Right renal pelvis (tissue), 4 donors: Measurements from ENCODE around the gene MTMR3. TPM values are rescaled to one million over a fixed set of nuclear protein-coding genes. Genes with fewer than 3 reads are reported as not detected.
"Not testable (repeated sequence)": the region's sequence is repeated elsewhere in the genome, so short reads cannot be mapped to it uniquely, and the experiment has no call there.

Source experiments
- DNase-seq, 4 donors: peaks; one replicate each; pipeline ENCODE4 v3.0.0-alpha.2; 2013; ENCODE audit warnings: low read depth in 4 of 4, low spot score in 3 of 4, missing footprints in 1 of 4
- polyA plus RNA-seq, 4 donors: library from polyadenylated mRNA; unstranded; fragments of 120-200 nt; gene quantifications; one replicate each; pipeline ENCODE4 v1.2.1, GENCODE V29; 2013; ENCODE audit not compliant: insufficient read length in 4 of 4

The MTMR3 gene
- polyA plus RNA-seq, 4 donors = 30.9 to 41.6 (median 36.2) TPM

GRCh38 chr22:30044369-30044768 is 161.4 kb downstream of the MTMR3 start:
- no peak for DNase-seq

GRCh38 chr22:30044881-30045493 is 162.0 kb downstream of the MTMR3 start:
- DNase-seq = no peak

GRCh38 chr22:30045494-30045887 is 162.5 kb downstream of the MTMR3 start:
- no peak for DNase-seq

GRCh38 chr22:30045901-30046715 is 163.1 kb downstream of the MTMR3 start:
- no peak for DNase-seq

GRCh38 chr22:30046716-30047363 is 163.9 kb downstream of the MTMR3 start:
- no peak for DNase-seq

GRCh38 chr22:30047364-30047738 is 164.4 kb downstream of the MTMR3 start:
- DNase-seq = no peak

GRCh38 chr22:30048681-30049080 is 165.7 kb downstream of the MTMR3 start:
- DNase-seq = no peak

- DNase-seq = no peak
These were observed 171.2 kb downstream of the MTMR3 start for GRCh38 chr22:30054067-30054763.

GRCh38 chr22:30054764-30055069 is 171.7 kb downstream of the MTMR3 start:
- no peak for DNase-seq

GRCh38 chr22:30056015-30056414 is 173.0 kb downstream of the MTMR3 start:
- DNase-seq = no peak

GRCh38 chr22:30057375-30057774 is 174.4 kb downstream of the MTMR3 start:
- DNase-seq = no peak

- not testable (repeated sequence) for DNase-seq
These were observed 176.5 kb downstream of the MTMR3 start for GRCh38 chr22:30059346-30060020.

GRCh38 chr22:30061094-30061493 is 178.1 kb downstream of the MTMR3 start:
- not testable (repeated sequence) for DNase-seq

GRCh38 chr22:30062259-30062658 is 179.3 kb downstream of the MTMR3 start:
- DNase-seq = no peak

GRCh38 chr22:30062950-30063349 is 180.0 kb downstream of the MTMR3 start:
- no peak for DNase-seq

GRCh38 chr22:30064172-30064571 is 181.2 kb downstream of the MTMR3 start:
- DNase-seq = no peak

- DNase-seq = no peak
These were observed 190.8 kb downstream of the MTMR3 start for GRCh38 chr22:30073743-30074142.

GRCh38 chr22:30074147-30074546 is 191.2 kb downstream of the MTMR3 start:
- DNase-seq = no peak

GRCh38 chr22:30074994-30075393 is 192.0 kb downstream of the MTMR3 start:
- DNase-seq = no peak

- DNase-seq = no peak
These were observed 194.4 kb downstream of the MTMR3 start for GRCh38 chr22:30077279-30077880.
